ENCODE data around the gene SLC5A7. TPM values are rescaled to one million over a fixed set of nuclear protein-coding genes. Genes with fewer than 3 reads are reported as not detected.
A peak's percentile ranks its signal among the peaks of the same experiment; 100 is the strongest.

Gene SLC5A7
- total RNA-seq (2016; rRNA removed; fragmentation: Illumina TruSeq; extraction: Trizol) (not detected in 2 replicates), polyA plus RNA-seq (2011; rRNA removed) (not detected in 2 replicates), polyA minus RNA-seq (2011; rRNA and poly(A)+ RNA removed; ENCODE audit: low replicate concordance) (not detected in 2 replicates), Bru-seq, nascent RNA (not detected), BruChase-seq, experiment 1, labeled RNA remaining after a 6-hour chase (not detected), BruChase-seq, experiment 2, labeled RNA remaining after a 2-hour chase (not detected)
- total RNA-seq (2016; cell fraction: cytosol; rRNA removed; fragmentation: Illumina TruSeq; extraction: Trizol; ENCODE audit: low read depth), result not detected in 2 replicates
- not detected in 2 replicates for total RNA-seq (2016; cell fraction: insoluble cytoplasmic fraction; rRNA removed; fragmentation: Illumina TruSeq; extraction: Trizol)
- not detected in 2 replicates for total RNA-seq (2016; cell fraction: membrane; rRNA removed; fragmentation: Illumina TruSeq; extraction: Trizol)
- not detected in 2 replicates for total RNA-seq (2016; cell fraction: nucleus; rRNA removed; fragmentation: Illumina TruSeq; extraction: Trizol)
- not detected in 2 replicates for polyA plus RNA-seq (2011; cell fraction: cytosol; rRNA removed)
- not detected in 2 replicates for polyA plus RNA-seq (2011; cell fraction: nucleus; rRNA removed)
- polyA plus RNA-seq (2012), result not detected in 2 replicates
- polyA plus RNA-seq (2016; cell fraction: cytosol; fragmentation: Illumina TruSeq; extraction: Trizol; ENCODE audit: low read depth), result not detected in 2 replicates
- polyA plus RNA-seq (2016; cell fraction: insoluble cytoplasmic fraction; fragmentation: Illumina TruSeq; extraction: Trizol; ENCODE audit: low read depth), result not detected in 2 replicates
- polyA plus RNA-seq (2016; cell fraction: membrane; fragmentation: Illumina TruSeq; extraction: Trizol; ENCODE audit: low read depth), result not detected in 2 replicates
- polyA plus RNA-seq (2016; cell fraction: nucleus; fragmentation: Illumina TruSeq; extraction: Trizol; ENCODE audit: insufficient read depth, low read depth), result not detected in 2 replicates
- polyA minus RNA-seq (2011; cell fraction: cytosol; rRNA and poly(A)+ RNA removed), result not detected in 2 replicates
- polyA minus RNA-seq (2011; cell fraction: nucleus; rRNA and poly(A)+ RNA removed), result 0.13 TPM in 1 of 2 replicates, not detected in the other
- long read RNA-seq, experiment 1, result 0 reads
- long read RNA-seq, experiment 2, result 0 reads

- TF ChIP-seq HOXA9 (CRISPR knock-in tag; IDR thresholded peaks at IDR 0.05; ENCODE audit: borderline replicate concordance), result no peak
- TF ChIP-seq GTF3A (CRISPR knock-in tag; conservative IDR thresholded peaks at IDR 0.05), result no peak
- TF ChIP-seq SPEN (CRISPR knock-in tag; IDR thresholded peaks at IDR 0.05; ENCODE audit: low read depth), result no peak
- no peak for TF ChIP-seq PBX3 (CRISPR knock-in tag; IDR thresholded peaks at IDR 0.05; ENCODE audit: borderline replicate concordance)
- TF ChIP-seq ZZZ3 (CRISPR knock-in tag; IDR thresholded peaks at IDR 0.05; ENCODE audit: borderline replicate concordance), result no peak
- no peak for TF ChIP-seq ZNF441 (CRISPR knock-in tag; IDR thresholded peaks at IDR 0.05; ENCODE audit: borderline replicate concordance)
- TF ChIP-seq ETV5 (CRISPR knock-in tag; IDR thresholded peaks at IDR 0.05; ENCODE audit: borderline replicate concordance), result no peak
- TF ChIP-seq, protein P1, sequence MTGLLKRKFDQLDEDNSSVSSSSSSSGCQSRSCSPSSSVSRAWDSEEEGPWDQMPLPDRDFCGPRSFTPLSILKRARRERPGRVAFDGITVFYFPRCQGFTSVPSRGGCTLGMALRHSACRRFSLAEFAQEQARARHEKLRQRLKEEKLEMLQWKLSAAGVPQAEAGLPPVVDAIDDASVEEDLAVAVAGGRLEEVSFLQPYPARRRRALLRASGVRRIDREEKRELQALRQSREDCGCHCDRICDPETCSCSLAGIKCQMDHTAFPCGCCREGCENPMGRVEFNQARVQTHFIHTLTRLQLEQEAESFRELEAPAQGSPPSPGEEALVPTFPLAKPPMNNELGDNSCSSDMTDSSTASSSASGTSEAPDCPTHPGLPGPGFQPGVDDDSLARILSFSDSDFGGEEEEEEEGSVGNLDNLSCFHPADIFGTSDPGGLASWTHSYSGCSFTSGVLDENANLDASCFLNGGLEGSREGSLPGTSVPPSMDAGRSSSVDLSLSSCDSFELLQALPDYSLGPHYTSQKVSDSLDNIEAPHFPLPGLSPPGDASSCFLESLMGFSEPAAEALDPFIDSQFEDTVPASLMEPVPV (CRISPR knock-in tag; IDR thresholded peaks at IDR 0.05), result no peak
- TF ChIP-seq ESRRA (CRISPR knock-in tag; IDR thresholded peaks at IDR 0.05; ENCODE audit: low read depth), result no peak
- TF ChIP-seq ZEB1 (IDR thresholded peaks at IDR 0.05; ENCODE audit: insufficient replicate concordance, low read depth), result no peak
- TF ChIP-seq ZNF546 (CRISPR knock-in tag; conservative IDR thresholded peaks at IDR 0.05), result no peak
- H3K4me2 ChIP-seq (ENCODE audit: low read depth, low read length), result no peak within 1 kb of the TSS
Observed at GRCh38 chr2:107986278-107987217, at the start of gene SLC5A7. Gene SLC5A7 (plus strand): TSS chr2:107986524. CDS start chr2:107988156, 1,632 bp downstream.

More at GRCh38 chr2:107986278-107987217, at the start of gene SLC5A7:
- FAIRE-seq (no peak), DNase-seq (ENCODE audit: low spot score) (no peak), ATAC-seq (peak; percentile 28; the same call in 2 of the 3 replicates)
- H3K79me2 ChIP-seq (ENCODE audit: insufficient read depth, low read length), result no peaks in the 10 kb centered on the region
- H3K9me3 ChIP-seq (ENCODE audit: low read length), result no peaks in the 10 kb centered on the region
- H3K27ac ChIP-seq (ENCODE audit: extremely low read length, insufficient read depth, low read length), result no peak within 1 kb of the TSS
- no peaks in the 10 kb centered on the region for H3K36me3 ChIP-seq (replicated peaks in 1 of 2; ENCODE audit: control insufficient read depth in 1 of 2, insufficient read depth in 2 of 2, low read length in 2 of 2)
- BruUV-seq (replicated peaks), result no TSS peak
- 27% methylated on average over 66 of the region's 75 CpGs for WGBS (ENCODE audit: low lambda C conversion rate)
- peaks cover 0 to 19% of the 10 kb centered on the region in 2 experiments; a peak in 2 of 5 replicates for H3K27me3 ChIP-seq (ENCODE audit: control insufficient read depth in 1 of 2, insufficient read depth in 2 of 2, low read length in 2 of 2)
- H3K9ac ChIP-seq (ENCODE audit: insufficient read depth, low read depth, low read length), result no peak within 1 kb of the TSS
- intact Hi-C loops (cut with micrococcal nuclease; ENCODE audit: unreplicated experiment) (no loop called here), in situ Hi-C loops (cut with HindIII; ENCODE audit: extremely low pct_ligation_motif_present, low pct_unique_long_range_greater_than_20kb) (no loop called here)
- H3K4me3 ChIP-seq (replicated peaks in 1 of 3; ENCODE audit: insufficient read depth in 1 of 3, low read depth in 2 of 3, low read length in 3 of 3), result no peak within 1 kb of the TSS
- no peak within 1 kb of the TSS for H2AFZ ChIP-seq (ENCODE audit: low read length)
- no peaks in the 10 kb centered on the region for H4K20me1 ChIP-seq (ENCODE audit: insufficient read depth, low read length)
- no peaks in the 10 kb centered on the region for H3K4me1 ChIP-seq (ENCODE audit: insufficient read depth, low read length)
- ChIA-PET POLR2A (no interaction called here), CTCF (ENCODE audit: low intra/inter-chr PET ratio, low total read pairs) (no interaction called here)
